H9 (cell line): ENCODE results near the gene SCFD2. TPM values are rescaled to one million over a fixed set of nuclear protein-coding genes. Genes with fewer than 3 reads are reported as not detected.

Source experiments
- DNase-seq: peaks from one replicate; pipeline ENCODE4 v3.0.0-alpha.2; 2017
- H2AFZ ChIP-seq: one replicate; pipeline ENCODE4 v1.6.1; 2013; ENCODE audit warnings: mild to moderate bottlenecking, low read length, control low read depth, moderate library complexity
- H2AK5ac ChIP-seq: 2 replicates; pipeline ENCODE4 v1.6.1; 2013; ENCODE audit warnings: low read length, control low read depth, mixed read lengths; ENCODE audit not compliant: insufficient read length
- H2BK120ac ChIP-seq: one replicate; pipeline ENCODE4 v1.6.1; 2013; ENCODE audit warnings: low read depth, mild to moderate bottlenecking, low read length, control low read depth, inconsistent platforms; ENCODE audit not compliant: poor library complexity, severe bottlenecking
- H2BK12ac ChIP-seq: 2 replicates; pipeline ENCODE4 v1.6.1; 2013; ENCODE audit warnings: low read length, control low read depth, mixed read lengths, low read depth; ENCODE audit not compliant: insufficient read length
- H2BK15ac ChIP-seq: 2 replicates; pipeline ENCODE4 v1.6.1; 2013; ENCODE audit warnings: low read depth, low read length, control low read depth
- H2BK20ac ChIP-seq: one replicate; pipeline ENCODE4 v1.6.1; 2013; ENCODE audit warnings: low read depth, mild to moderate bottlenecking, low read length, control low read depth, inconsistent platforms; ENCODE audit not compliant: poor library complexity, severe bottlenecking
- H2BK5ac ChIP-seq: 2 replicates; pipeline ENCODE4 v1.6.1; 2013; ENCODE audit warnings: low read length, control low read depth, mixed read lengths; ENCODE audit not compliant: insufficient read length
- H3K14ac ChIP-seq: 2 replicates; pipeline ENCODE4 v1.6.1; 2013; ENCODE audit warnings: low read length, control low read depth; ENCODE audit not compliant: insufficient read depth
- H3K18ac ChIP-seq: 2 replicates; pipeline ENCODE4 v1.6.1; 2013; ENCODE audit warnings: low read depth, mild to moderate bottlenecking, mixed read lengths, low read length, control low read depth; ENCODE audit not compliant: insufficient read length
- H3K23ac ChIP-seq: 2 replicates; pipeline ENCODE4 v1.6.1; 2013; ENCODE audit warnings: low read length, control low read depth, mixed read lengths, low read depth; ENCODE audit not compliant: insufficient read length
- H3K23me2 ChIP-seq: 2 replicates; pipeline ENCODE4 v1.6.1; 2013; ENCODE audit warnings: low read depth, mild to moderate bottlenecking, mixed read lengths, low read length, control low read depth; ENCODE audit not compliant: insufficient read length, poor library complexity, severe bottlenecking
- H3K27ac ChIP-seq: 2 replicates; pipeline ENCODE4 v1.5.1; 2013; ENCODE audit warnings: low read length, control low read depth, mixed read lengths, low read depth; ENCODE audit not compliant: insufficient read length
- H3K27me3 ChIP-seq: 2 replicates; pipeline ENCODE4 v1.6.1; 2013; ENCODE audit warnings: low read length, control low read depth, inconsistent platforms; ENCODE audit not compliant: insufficient read depth
- H3K4ac ChIP-seq: 2 replicates; pipeline ENCODE4 v1.6.1; 2013; ENCODE audit warnings: low read depth, mild to moderate bottlenecking, control low read depth, inconsistent platforms, low read length, moderate library complexity
- H3K4me1 ChIP-seq: 2 replicates; pipeline ENCODE4 v1.6.1; 2013; ENCODE audit warnings: low read length, control low read depth, inconsistent platforms; ENCODE audit not compliant: insufficient read depth
- H3K4me2 ChIP-seq: 2 replicates; pipeline ENCODE4 v1.6.1; 2013; ENCODE audit warnings: low read length, control low read depth, mixed read lengths; ENCODE audit not compliant: insufficient read length, insufficient read depth
- H3K56ac ChIP-seq: 2 replicates; pipeline ENCODE4 v1.6.1; 2013; ENCODE audit warnings: low read depth, mild to moderate bottlenecking, mixed read lengths, low read length, control low read depth; ENCODE audit not compliant: insufficient read length
- H3K79me1 ChIP-seq: 2 replicates; pipeline ENCODE4 v1.6.1; 2013; ENCODE audit warnings: low read depth, mild to moderate bottlenecking, moderate library complexity, low read length, control low read depth, inconsistent platforms; ENCODE audit not compliant: insufficient read depth, poor library complexity, severe bottlenecking
- H3K79me2 ChIP-seq: 2 replicates; pipeline ENCODE4 v1.6.1; 2013; ENCODE audit warnings: low read length, control low read depth, inconsistent platforms; ENCODE audit not compliant: insufficient read depth
- H3K9ac ChIP-seq: 2 replicates; pipeline ENCODE4 v1.6.1; 2013; ENCODE audit warnings: low read length, control low read depth, mixed read lengths; ENCODE audit not compliant: insufficient read length; ENCODE audit errors: extremely low read depth
- H3K9me3 ChIP-seq: one replicate; pipeline ENCODE4 v1.6.1; 2013; ENCODE audit warnings: low read depth, low read length, inconsistent platforms; ENCODE audit not compliant: control insufficient read depth
- H3T11ph ChIP-seq: one replicate; pipeline ENCODE4 v1.6.1; 2013; ENCODE audit warnings: mild to moderate bottlenecking, low read length, control low read depth, inconsistent platforms
- H4K20me1 ChIP-seq: one replicate; pipeline ENCODE4 v1.6.1; 2013; ENCODE audit not compliant: control insufficient read depth, insufficient read length, insufficient read depth
- H4K5ac ChIP-seq: 2 replicates; pipeline ENCODE4 v1.6.1; 2013; ENCODE audit warnings: low read depth, mild to moderate bottlenecking, mixed read lengths, low read length, control low read depth; ENCODE audit not compliant: insufficient read length
- H4K8ac ChIP-seq: replicated peaks from 2 replicates; pipeline ENCODE4 v1.6.1; 2013; ENCODE audit warnings: low read length, control low read depth, mixed read lengths, low read depth; ENCODE audit not compliant: insufficient read length
- H4K91ac ChIP-seq: 2 replicates; pipeline ENCODE4 v1.6.1; 2013; ENCODE audit warnings: low read depth, mild to moderate bottlenecking, moderate library complexity, mixed read lengths, low read length, control low read depth; ENCODE audit not compliant: insufficient read length
- H3K27ac Mint-ChIP-seq, 3 experiments: 2 replicates in 2 of 3; 3 replicates in 1 of 3; pipeline ENCODE4 v1.8.0; 2020 to 2021; ENCODE audit warnings: mixed read lengths in 3 of 3, mild to moderate bottlenecking in 1 of 3, moderate library complexity in 1 of 3
- H3K27me3 Mint-ChIP-seq: 2 replicates; pipeline ENCODE4 v1.8.0; 2021; ENCODE audit warnings: low read depth, mild to moderate bottlenecking, moderate library complexity, mixed read lengths
- H3K36me3 Mint-ChIP-seq, 3 experiments: 2 replicates in 2 of 3; 3 replicates in 1 of 3; pipeline ENCODE4 v1.8.0; 2020 to 2021; ENCODE audit warnings: low read depth in 3 of 3, mixed read lengths in 3 of 3; ENCODE audit not compliant: insufficient read depth in 1 of 3
- H3K4me1 Mint-ChIP-seq, 2 experiments: 2 replicates each; pipeline ENCODE4 v1.8.0; 2020; ENCODE audit warnings: mixed read lengths in 2 of 2
- H3K4me3 Mint-ChIP-seq, 2 experiments: 2 replicates in 1 of 2; 3 replicates in 1 of 2; pipeline ENCODE4 v1.8.0; 2020 to 2021; ENCODE audit warnings: mild to moderate bottlenecking in 2 of 2, mixed read lengths in 2 of 2, moderate library complexity in 1 of 2
- H3K9me3 Mint-ChIP-seq, 2 experiments: 2 replicates in 1 of 2; 3 replicates in 1 of 2; pipeline ENCODE4 v1.8.0; 2020; ENCODE audit warnings: mild to moderate bottlenecking in 2 of 2, mixed read lengths in 2 of 2, moderate library complexity in 1 of 2
- CTCF ChIP-seq: fragments of 200-600 bp; sonication (generic); conservative IDR thresholded peaks from 3 replicates; pipeline ENCODE4 v1.8.0; 2021; ENCODE audit warnings: antibody characterized with exemption, mild to moderate bottlenecking
- WGBS: extraction: QIAGEN DNeasy Blood & Tissue Kit; methylation state at CpG from one replicate; pipeline ENCODE4 v1.1.7; 2013; ENCODE audit warnings: missing lambda C conversion rate, low lambda C conversion rate, mixed read lengths; ENCODE audit not compliant: insufficient read length; ENCODE audit errors: extremely low coverage; 5-methylcytosine and 5-hydroxymethylcytosine counted together
- total RNA-seq: library from RNA; stranded (reverse); gene quantifications from 2 replicates; pipeline ENCODE4 v1.2.1, GENCODE V29; 2021

SCFD2 gene
- total RNA-seq, 1 experiment from 2014 or later, result 10.1 TPM

- Histone ChIP-seq H3K56ac (no peak overlapping the region), H3K79me2 (no peaks in the 10 kb centered on the region; the same call in 1 of the 2 replicates), H3K4me2 (no peak overlapping the region), H2BK5ac (no peak overlapping the region), H4K8ac (no peak overlapping the region), H3K27me3 (no peaks in the 10 kb centered on the region), H2BK12ac (no peak overlapping the region), H3K18ac (no peak overlapping the region), H3K79me1 (no peaks in the 10 kb centered on the region), H3K27ac (no peak overlapping the region), H3K9me3 (no peaks in the 10 kb centered on the region), H2BK15ac (no peak overlapping the region), H2BK20ac (no peak overlapping the region), H2AK5ac (no peak overlapping the region), H3K14ac (no peak overlapping the region), H3K23ac (no peak overlapping the region), H3K23me2 (no peaks in the 10 kb centered on the region), H4K91ac (no peak overlapping the region), H3K4ac (no peak overlapping the region), H3K4me1 (peaks cover 3% of the 10 kb centered on the region; the same call in 1 of the 2 replicates), H4K20me1 (no peaks in the 10 kb centered on the region), H2BK120ac (no peak overlapping the region), H4K5ac (no peak overlapping the region), H3K9ac (no peak overlapping the region), H3T11ph (no peak overlapping the region), H2AFZ (no peak overlapping the region)
- Mint-ChIP-seq H3K4me1 (peaks cover 18 to 26% of the 10 kb centered on the region in 2 experiments), H3K36me3 (peaks cover 4 to 16% (median 10%) of the 10 kb centered on the region in 3 experiments), H3K4me3 (no peak overlapping the region), H3K9me3 (peaks cover 2 to 14% of the 10 kb centered on the region in 2 experiments; a peak in 4 of 5 replicates), H3K27me3 (peaks cover 5% of the 10 kb centered on the region), H3K27ac (peak overlapping the region in 1 of 3 experiments; percentile 3; a peak in 1 of 7 replicates)
- DNase-seq, result no peak
- WGBS, result no CpG with 5 or more reads among the region's 3 CpGs
- no peak for TF ChIP-seq CTCF
These were observed 513.1 kb downstream of the SCFD2 start for GRCh38 chr4:52852711-52853110.
